ENCODE results near the gene CD46. TPM values are rescaled to one million over a fixed set of nuclear protein-coding genes. Genes with fewer than 3 reads are reported as not detected.

The CD46 gene
- total RNA-seq, 2 donors from 2014 or later: 44.9 to 85.4 TPM

- Histone ChIP-seq H3K27me3 (no peaks in the 10 kb centered on the region), H3K4me1 (peaks cover 0 to 40% of the 10 kb centered on the region in 2 donors), H3K4me3 (no peak overlapping the region), H3K27ac (no peak overlapping the region), H3K36me3 (peaks cover 45% of the 10 kb centered on the region), H3K9me3 (no peaks in the 10 kb centered on the region)
- TF ChIP-seq, protein P1, sequence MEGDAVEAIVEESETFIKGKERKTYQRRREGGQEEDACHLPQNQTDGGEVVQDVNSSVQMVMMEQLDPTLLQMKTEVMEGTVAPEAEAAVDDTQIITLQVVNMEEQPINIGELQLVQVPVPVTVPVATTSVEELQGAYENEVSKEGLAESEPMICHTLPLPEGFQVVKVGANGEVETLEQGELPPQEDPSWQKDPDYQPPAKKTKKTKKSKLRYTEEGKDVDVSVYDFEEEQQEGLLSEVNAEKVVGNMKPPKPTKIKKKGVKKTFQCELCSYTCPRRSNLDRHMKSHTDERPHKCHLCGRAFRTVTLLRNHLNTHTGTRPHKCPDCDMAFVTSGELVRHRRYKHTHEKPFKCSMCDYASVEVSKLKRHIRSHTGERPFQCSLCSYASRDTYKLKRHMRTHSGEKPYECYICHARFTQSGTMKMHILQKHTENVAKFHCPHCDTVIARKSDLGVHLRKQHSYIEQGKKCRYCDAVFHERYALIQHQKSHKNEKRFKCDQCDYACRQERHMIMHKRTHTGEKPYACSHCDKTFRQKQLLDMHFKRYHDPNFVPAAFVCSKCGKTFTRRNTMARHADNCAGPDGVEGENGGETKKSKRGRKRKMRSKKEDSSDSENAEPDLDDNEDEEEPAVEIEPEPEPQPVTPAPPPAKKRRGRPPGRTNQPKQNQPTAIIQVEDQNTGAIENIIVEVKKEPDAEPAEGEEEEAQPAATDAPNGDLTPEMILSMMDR (IDR thresholded peaks at IDR 0.05): no peak
- DNase-seq (ENCODE audit: low spot score): no peak
These were observed 48.3 kb downstream of the CD46 start for GRCh38 chr1:207799989-207800648.

DNA sequence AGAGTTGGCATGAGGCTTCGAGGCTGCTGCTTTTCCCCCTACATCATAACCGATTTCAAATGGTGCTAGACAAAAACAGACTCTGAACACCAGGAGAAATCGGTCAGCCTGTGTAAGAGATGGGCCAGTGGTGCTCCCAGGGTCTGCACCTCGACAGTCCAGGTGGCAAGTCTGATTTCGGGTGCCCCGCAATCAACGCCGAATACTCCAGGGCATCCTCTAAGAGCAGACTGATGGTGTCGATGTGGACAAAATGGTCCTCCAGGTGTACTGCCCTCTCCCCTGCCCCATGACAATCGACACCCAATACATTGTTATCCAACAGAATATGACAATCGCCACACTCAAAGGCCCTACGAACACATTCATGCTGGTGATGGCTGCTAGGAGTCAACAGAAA, 50.0 kb downstream of the CD46 start:
- TF ChIP-seq, protein P1 (IDR thresholded peaks at IDR 0.05): no peak
- H3K36me3 ChIP-seq: peaks cover 59% of the 10 kb centered on the region
- no peaks in the 10 kb centered on the region for H3K27me3 ChIP-seq
- peaks cover 0 to 57% of the 10 kb centered on the region in 2 donors for H3K4me1 ChIP-seq
- H3K4me3 ChIP-seq: no peak overlapping the region
- no peaks in the 10 kb centered on the region for H3K9me3 ChIP-seq
- no peak for DNase-seq (ENCODE audit: low spot score)
- H3K27ac ChIP-seq: no peak overlapping the region

DNA sequence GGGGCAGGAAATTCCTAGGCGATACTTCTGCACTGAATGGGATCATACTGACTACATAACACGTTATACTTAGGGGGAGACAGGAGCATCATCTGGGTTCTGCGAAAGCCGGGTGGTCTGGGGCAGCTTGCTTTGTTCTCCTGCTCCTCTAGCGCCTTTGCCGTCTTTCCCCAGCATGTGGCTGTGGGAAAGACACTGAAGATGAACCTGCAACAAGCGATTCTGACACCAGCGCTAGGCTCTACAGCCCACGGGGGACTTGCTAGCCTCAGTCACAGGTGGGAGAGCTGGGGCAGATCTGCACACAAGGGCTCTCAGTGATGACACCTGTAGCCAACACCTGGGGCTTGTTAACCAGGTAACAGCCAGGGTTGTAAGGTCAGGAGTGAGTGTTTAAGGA, 51.8 kb downstream of the CD46 start:
- Histone ChIP-seq H3K9me3 (no peaks in the 10 kb centered on the region), H3K27ac (peak overlapping the region; percentile 94 to 96), H3K36me3 (peaks cover 78% of the 10 kb centered on the region), H3K4me1 (peaks cover 0 to 69% of the 10 kb centered on the region in 2 donors), H3K4me3 (no peak overlapping the region), H3K27me3 (no peaks in the 10 kb centered on the region)
- no peak for DNase-seq (ENCODE audit: low spot score)
- TF ChIP-seq, protein P1 (IDR thresholded peaks at IDR 0.05): no peak

- H3K4me1 ChIP-seq: peaks cover 0 to 81% of the 10 kb centered on the region in 2 donors
- peaks cover 90% of the 10 kb centered on the region for H3K36me3 ChIP-seq
- no peak overlapping the region for H3K4me3 ChIP-seq
- H3K27ac ChIP-seq: peak overlapping the region; percentile 94 to 96
- no peak for DNase-seq (ENCODE audit: low spot score)
- no peaks in the 10 kb centered on the region for H3K9me3 ChIP-seq
- TF ChIP-seq, protein P1 (IDR thresholded peaks at IDR 0.05): no peak
- H3K27me3 ChIP-seq: no peaks in the 10 kb centered on the region
These were observed 53.0 kb downstream of the CD46 start for GRCh38 chr1:207804721-207805468.

DNA sequence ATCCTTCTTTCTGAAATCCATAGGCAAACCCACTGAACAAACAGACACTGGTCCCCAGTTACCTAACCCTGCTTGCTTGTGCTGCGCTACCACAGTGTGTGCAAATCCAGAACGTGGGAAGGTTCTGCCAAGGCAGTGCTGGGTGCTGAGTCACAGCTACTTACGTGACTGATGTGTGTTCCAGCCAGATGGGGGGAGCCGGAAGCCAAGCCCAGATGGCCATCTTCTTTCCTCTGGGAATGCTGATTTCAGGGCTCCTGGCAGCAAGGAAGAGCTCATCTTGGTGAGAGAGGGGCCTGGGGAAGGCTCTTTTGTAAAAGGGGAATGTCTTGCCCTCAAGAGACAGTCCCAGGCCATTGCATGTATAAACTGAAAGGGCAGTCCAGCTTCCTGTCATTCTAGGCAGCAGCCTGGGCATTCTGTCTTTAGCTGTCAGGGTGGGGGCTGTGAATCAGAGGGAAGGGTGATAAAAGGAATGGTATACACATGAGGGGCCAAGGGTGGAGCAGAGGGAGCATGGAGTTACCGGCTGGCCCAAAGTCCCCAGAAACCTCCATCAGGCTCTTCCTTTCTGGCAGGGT, 54.1 kb downstream of the CD46 start:
- H3K4me1 ChIP-seq: peaks cover 0 to 91% of the 10 kb centered on the region in 2 donors
- peak; percentile 95 for DNase-seq (ENCODE audit: low spot score)
- TF ChIP-seq, protein P1 (IDR thresholded peaks at IDR 0.05): no peak
- H3K27ac ChIP-seq: peak overlapping the region; percentile 94 to 96
- H3K27me3 ChIP-seq: no peaks in the 10 kb centered on the region
- no peaks in the 10 kb centered on the region for H3K9me3 ChIP-seq
- H3K36me3 ChIP-seq: peaks cover 93% of the 10 kb centered on the region
- no peak overlapping the region for H3K4me3 ChIP-seq

Measured in right atrium auricular region (tissue), 2 donors.